MCF 10A (cell line): Measurements from ENCODE around the gene CHODL. TPM values are rescaled to one million over a fixed set of nuclear protein-coding genes. Genes with fewer than 3 reads are reported as not detected.

Source experiments
- BruUV-seq: library from RNA; stranded (reverse); fragments of 400-500 nt; replicated peaks from 2 replicates; lab custom pipeline; 2021; lab: Mats Ljungman, UMichigan
- CTCF ChIA-PET: fragments of 300-600 bp; sonication (Branson Sonifier 250); formaldehyde crosslinking; extraction: SDS; loops from one replicate; lab custom pipeline; 2021; ENCODE audit warnings: antibody characterized with exemption, inconsistent platforms; lab: Yijun Ruan, JAX
- POLR2A ChIA-PET: fragments of 300-600, 350-650 bp; sonication (Branson Sonifier 250); formaldehyde crosslinking; extraction: SDS; loops from one replicate; lab custom pipeline; 2020; ENCODE audit warnings: antibody characterized with exemption, inconsistent platforms; lab: Yijun Ruan, JAX
- DNase-seq: peaks from one replicate; pipeline ENCODE4 v3.0.0-alpha.2; 2018; ENCODE audit not compliant: unreplicated experiment
- H3K27ac Mint-ChIP-seq: one replicate; pipeline ENCODE4 v1.8.0; 2022; ENCODE audit warnings: mild to moderate bottlenecking, low read depth, mixed read lengths; ENCODE audit not compliant: unreplicated experiment
- H3K27me3 Mint-ChIP-seq: one replicate; pipeline ENCODE4 v1.8.0; 2022; ENCODE audit warnings: mixed read lengths; ENCODE audit not compliant: insufficient read depth, unreplicated experiment
- H3K36me3 Mint-ChIP-seq: one replicate; pipeline ENCODE4 v1.8.0; 2022; ENCODE audit warnings: mild to moderate bottlenecking, moderate library complexity, mixed read lengths; ENCODE audit not compliant: insufficient read depth, unreplicated experiment
- H3K4me1 Mint-ChIP-seq: one replicate; pipeline ENCODE4 v1.8.0; 2022; ENCODE audit warnings: mixed read lengths; ENCODE audit not compliant: insufficient read depth, unreplicated experiment
- H3K4me3 Mint-ChIP-seq: one replicate; pipeline ENCODE4 v1.8.0; 2022; ENCODE audit warnings: mild to moderate bottlenecking, moderate library complexity, mixed read lengths; ENCODE audit not compliant: unreplicated experiment
- H3K9me3 Mint-ChIP-seq: one replicate; pipeline ENCODE4 v1.8.0; 2022; ENCODE audit warnings: mixed read lengths; ENCODE audit not compliant: unreplicated experiment
- CTCF ChIP-seq: fragments of 200-600 bp; IDR thresholded peaks from one replicate; pipeline ENCODE4 v1.8.0; 2022; ENCODE audit warnings: antibody characterized with exemption, mild to moderate bottlenecking; ENCODE audit not compliant: unreplicated experiment
- intact Hi-C: fragments of 100-400 bp; cut with micrococcal nuclease; formaldehyde crosslinking; loops from 2 replicates; pipeline ENCODE4 v1.14.1; 2022
- total RNA-seq: library from RNA; stranded (reverse); gene quantifications from 2 replicates; pipeline ENCODE4 v1.2.3, GENCODE V29; 2022

Gene CHODL
- total RNA-seq, 1 experiment from 2014 or later = 0.19 TPM

GRCh38 chr21:18274370-18274769, 29.7 kb downstream of the CHODL start:
- no peaks in the 10 kb centered on the region for H3K27me3 Mint-ChIP-seq
- ChIA-PET POLR2A (no interaction called here), CTCF (interaction anchor here (2.0 kb wide), 2 partner anchors 110 to 233 kb away, joined by 5 to 8 read pairs; no protein-coding TSS in a partner anchor)
- TF ChIP-seq CTCF = no peak
- intact Hi-C loops = no loop called here
- BruUV-seq = no TSS peak
- H3K36me3 Mint-ChIP-seq = no peaks in the 10 kb centered on the region
- H3K9me3 Mint-ChIP-seq = no peaks in the 10 kb centered on the region
- no peaks in the 10 kb centered on the region for H3K4me1 Mint-ChIP-seq
- no peak for DNase-seq
- no peak overlapping the region for H3K4me3 Mint-ChIP-seq
- no peak overlapping the region for H3K27ac Mint-ChIP-seq

- no peak overlapping the region for H3K4me3 Mint-ChIP-seq
- H3K4me1 Mint-ChIP-seq = no peaks in the 10 kb centered on the region
- DNase-seq = no peak
- ChIA-PET POLR2A (no interaction called here), CTCF (interaction anchor here (2.0 kb wide), 2 partner anchors 111 to 235 kb away, joined by 5 to 8 read pairs; no protein-coding TSS in a partner anchor)
- no peaks in the 10 kb centered on the region for H3K9me3 Mint-ChIP-seq
- TF ChIP-seq CTCF = no peak
- no peaks in the 10 kb centered on the region for H3K36me3 Mint-ChIP-seq
- no peak overlapping the region for H3K27ac Mint-ChIP-seq
- no peaks in the 10 kb centered on the region for H3K27me3 Mint-ChIP-seq
- intact Hi-C loops = no loop called here
- no TSS peak for BruUV-seq
Measured at GRCh38 chr21:18275781-18276180, 31.1 kb downstream of the CHODL start.

- no peaks in the 10 kb centered on the region for H3K27me3 Mint-ChIP-seq
- no peak overlapping the region for H3K4me3 Mint-ChIP-seq
- intact Hi-C loops = no loop called here
Measured at GRCh38 chr21:18285379-18285778, 40.7 kb downstream of the CHODL start.

GRCh38 chr21:18289876-18290275, 45.2 kb downstream of the CHODL start:
- POLR2A ChIA-PET = interaction anchor here (0.5 kb wide), 1 partner anchor 964 kb away, joined by 4 read pairs; no protein-coding TSS in a partner anchor
- no peak for DNase-seq
- no peaks in the 10 kb centered on the region for H3K36me3 Mint-ChIP-seq
- no peak for TF ChIP-seq CTCF
- peaks cover 5% of the 10 kb centered on the region for H3K4me1 Mint-ChIP-seq
- H3K27me3 Mint-ChIP-seq = no peaks in the 10 kb centered on the region
- H3K4me3 Mint-ChIP-seq = no peak overlapping the region
- CTCF ChIA-PET = interaction anchor here (1.1 to 1.2 kb wide), 2 partner anchors 9 to 661 kb away, joined by 3 read pairs; no protein-coding TSS in a partner anchor
- H3K27ac Mint-ChIP-seq = no peak overlapping the region
- BruUV-seq = no TSS peak
- H3K9me3 Mint-ChIP-seq = no peaks in the 10 kb centered on the region
- intact Hi-C loops = no loop called here

More at GRCh38 chr21:18285379-18285778, 40.7 kb downstream of the CHODL start:
- Mint-ChIP-seq H3K36me3 (no peaks in the 10 kb centered on the region), H3K9me3 (no peaks in the 10 kb centered on the region), H3K4me1 (peaks cover 5% of the 10 kb centered on the region), H3K27ac (no peak overlapping the region)
- ChIA-PET POLR2A (no interaction called here), CTCF (no interaction called here)
- no TSS peak for BruUV-seq
- no peak for TF ChIP-seq CTCF
- no peak for DNase-seq
